ENCODE results near the gene MAPK12. TPM values are rescaled to one million over a fixed set of nuclear protein-coding genes. Genes with fewer than 3 reads are reported as not detected.
"Not testable (repeated sequence)": the region's sequence is repeated elsewhere in the genome, so short reads cannot be mapped to it uniquely, and the experiment has no call there.

MAPK12 gene
- total and polyA plus RNA-seq, 4 donors = 13.2 to 57.6 (median 25.4) TPM

- DNase-seq (ENCODE audit: low read depth in 4 of 6, low spot score in 6 of 6) = no peak
- 57% methylated on average over 6 of the region's 7 CpGs for WGBS (ENCODE audit: insufficient coverage)
- Histone ChIP-seq H3K27me3 (ENCODE audit: control insufficient read depth, insufficient read depth, low read length) (no peaks in the 10 kb centered on the region), H3K36me3 (ENCODE audit: control insufficient read depth, insufficient read depth, low read length) (peaks cover 58% of the 10 kb centered on the region), H3K4me3 (ENCODE audit: low read depth, low read length) (no peak overlapping the region), H3K9me3 (ENCODE audit: control insufficient read depth, insufficient read depth, low read length) (no peaks in the 10 kb centered on the region), H3K4me1 (ENCODE audit: control insufficient read depth, insufficient read depth, low read length) (peaks cover 42% of the 10 kb centered on the region), H3K27ac (ENCODE audit: low read depth, low read length) (no peak overlapping the region)
Observed at GRCh38 chr22:50274771-50275170, 13.3 kb upstream of the MAPK12 start.

DNA sequence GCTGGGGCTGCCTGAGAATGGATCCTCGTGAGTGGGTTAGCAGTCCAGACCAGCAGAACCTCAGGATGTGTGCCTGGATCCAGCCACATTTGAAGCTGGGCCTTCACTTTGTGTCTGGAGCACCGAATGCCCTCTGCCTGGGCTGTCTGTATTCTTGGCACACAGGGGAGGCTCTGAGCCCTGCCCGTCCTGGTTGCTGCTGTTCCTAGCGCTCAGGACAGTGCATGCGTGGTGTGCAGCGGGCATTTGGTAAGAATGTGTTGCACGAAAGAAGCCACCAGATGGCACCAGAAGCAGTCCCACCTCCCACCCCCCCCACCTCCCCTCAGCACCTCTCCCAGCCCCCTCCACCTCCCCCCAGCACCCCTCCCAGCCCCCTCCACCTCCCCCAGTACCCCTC lies 12.8 kb upstream of the MAPK12 start:
- DNase-seq (ENCODE audit: low read depth in 4 of 6, low spot score in 6 of 6) = peak in 2 of 6 donors; percentile 85 to 88
- Histone ChIP-seq H3K4me3 (ENCODE audit: low read depth, low read length) (no peak overlapping the region), H3K27ac (ENCODE audit: low read depth, low read length) (no peak overlapping the region), H3K4me1 (ENCODE audit: control insufficient read depth, insufficient read depth, low read length) (peaks cover 47% of the 10 kb centered on the region), H3K9me3 (ENCODE audit: control insufficient read depth, insufficient read depth, low read length) (no peaks in the 10 kb centered on the region), H3K36me3 (ENCODE audit: control insufficient read depth, insufficient read depth, low read length) (peaks cover 54% of the 10 kb centered on the region), H3K27me3 (ENCODE audit: control insufficient read depth, insufficient read depth, low read length) (no peaks in the 10 kb centered on the region)
- 40% methylated on average over 2 of the region's 7 CpGs for WGBS (ENCODE audit: insufficient coverage)

GRCh38 chr22:50273781-50274180 lies 12.3 kb upstream of the MAPK12 start:
- H3K4me3 ChIP-seq (ENCODE audit: low read depth, low read length); H3K27ac ChIP-seq (ENCODE audit: low read depth, low read length); DNase-seq (ENCODE audit: low read depth in 4 of 6, low spot score in 6 of 6); H3K9me3 ChIP-seq (ENCODE audit: control insufficient read depth, insufficient read depth, low read length); H3K27me3 ChIP-seq (ENCODE audit: control insufficient read depth, insufficient read depth, low read length): not testable (repeated sequence)
- peaks cover 49% of the 10 kb centered on the region for H3K36me3 ChIP-seq (ENCODE audit: control insufficient read depth, insufficient read depth, low read length)
- 94% methylated on average over 3 of the region's 10 CpGs for WGBS (ENCODE audit: insufficient coverage)
- peaks cover 52% of the 10 kb centered on the region for H3K4me1 ChIP-seq (ENCODE audit: control insufficient read depth, insufficient read depth, low read length)

DNA sequence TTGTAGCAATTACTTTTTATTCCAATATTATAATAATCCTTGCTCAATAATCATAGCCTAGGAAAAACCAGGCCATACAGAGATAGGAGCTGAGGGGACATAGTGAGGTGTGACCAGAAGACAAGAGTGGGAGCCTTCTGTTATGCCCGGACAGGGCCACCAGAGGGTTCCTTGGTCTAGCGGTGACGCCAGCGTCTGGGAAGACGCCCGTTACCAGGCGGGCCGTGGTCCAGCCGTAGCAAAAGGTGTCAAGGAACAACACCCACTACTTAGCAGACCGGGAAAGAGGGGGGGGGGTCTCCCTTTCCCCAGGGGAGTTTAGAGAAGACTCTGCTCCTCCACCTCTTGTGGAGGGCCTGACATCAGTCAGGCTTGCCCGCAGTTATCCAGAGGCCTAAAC lies 11.9 kb upstream of the MAPK12 start:
- not testable (repeated sequence) for H3K27me3 ChIP-seq (ENCODE audit: control insufficient read depth, insufficient read depth, low read length); H3K9me3 ChIP-seq (ENCODE audit: control insufficient read depth, insufficient read depth, low read length); H3K4me3 ChIP-seq (ENCODE audit: low read depth, low read length); H3K27ac ChIP-seq (ENCODE audit: low read depth, low read length)
- H3K4me1 ChIP-seq (ENCODE audit: control insufficient read depth, insufficient read depth, low read length) = peaks cover 57% of the 10 kb centered on the region
- H3K36me3 ChIP-seq (ENCODE audit: control insufficient read depth, insufficient read depth, low read length) = peaks cover 47% of the 10 kb centered on the region
- no CpG with 5 or more reads among the region's 11 CpGs for WGBS (ENCODE audit: insufficient coverage)
- DNase-seq (ENCODE audit: low read depth in 4 of 6, low spot score in 6 of 6) = peak in 1 of 6 donors; percentile 7

GRCh38 chr22:50272044-50272802 lies 10.7 kb upstream of the MAPK12 start:
- H3K4me3 ChIP-seq (ENCODE audit: low read depth, low read length) = no peak overlapping the region
- H3K36me3 ChIP-seq (ENCODE audit: control insufficient read depth, insufficient read depth, low read length) = peaks cover 38% of the 10 kb centered on the region
- H3K27ac ChIP-seq (ENCODE audit: low read depth, low read length) = peak overlapping the region; percentile 67
- no peaks in the 10 kb centered on the region for H3K9me3 ChIP-seq (ENCODE audit: control insufficient read depth, insufficient read depth, low read length)
- 35% methylated on average over 20 of the region's 26 CpGs for WGBS (ENCODE audit: insufficient coverage)
- DNase-seq (ENCODE audit: low read depth in 4 of 6, low spot score in 6 of 6) = peak in 1 of 6 donors; percentile 18
- H3K27me3 ChIP-seq (ENCODE audit: control insufficient read depth, insufficient read depth, low read length) = no peaks in the 10 kb centered on the region
- peaks cover 65% of the 10 kb centered on the region for H3K4me1 ChIP-seq (ENCODE audit: control insufficient read depth, insufficient read depth, low read length)

DNA sequence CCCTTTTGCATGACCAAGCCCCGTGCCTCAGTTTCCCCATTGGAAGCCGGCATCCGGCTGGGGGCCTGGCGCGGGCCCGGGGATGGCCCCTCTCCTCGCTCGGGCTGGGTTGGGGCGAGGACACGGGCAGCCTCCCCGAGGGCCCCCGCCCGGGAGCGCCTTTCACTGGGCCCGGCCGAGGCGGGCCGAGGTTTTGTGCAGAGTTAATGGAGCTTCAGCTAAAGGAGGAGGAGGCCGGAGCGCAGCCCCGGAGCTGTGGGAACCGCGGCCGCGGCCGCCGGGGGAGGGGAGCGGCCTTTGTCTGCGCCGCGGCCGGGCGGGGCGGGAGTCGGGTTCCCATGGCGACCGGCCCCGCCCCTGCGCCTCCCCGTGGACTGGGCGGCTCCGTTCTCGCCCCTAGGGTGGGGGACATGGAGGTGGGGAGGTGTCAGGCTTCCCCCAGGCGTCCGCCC lies 10.1 kb upstream of the MAPK12 start:
- H3K36me3 ChIP-seq (ENCODE audit: control insufficient read depth, insufficient read depth, low read length) = peaks cover 38% of the 10 kb centered on the region
- H3K27me3 ChIP-seq (ENCODE audit: control insufficient read depth, insufficient read depth, low read length) = no peaks in the 10 kb centered on the region
- DNase-seq (ENCODE audit: low read depth in 4 of 6, low spot score in 6 of 6) = peak in 2 of 6 donors; percentile 87 to 90
- H3K4me3 ChIP-seq (ENCODE audit: low read depth, low read length) = peak overlapping the region; percentile 26
- H3K9me3 ChIP-seq (ENCODE audit: control insufficient read depth, insufficient read depth, low read length) = no peaks in the 10 kb centered on the region
- peaks cover 71% of the 10 kb centered on the region for H3K4me1 ChIP-seq (ENCODE audit: control insufficient read depth, insufficient read depth, low read length)
- under 1% methylated on average over 33 of the region's 45 CpGs for WGBS (ENCODE audit: insufficient coverage)
- H3K27ac ChIP-seq (ENCODE audit: low read depth, low read length) = no peak overlapping the region

- H3K27me3 ChIP-seq (ENCODE audit: control insufficient read depth, insufficient read depth, low read length) = no peaks in the 10 kb centered on the region
- peak overlapping the region; percentile 53 for H3K27ac ChIP-seq (ENCODE audit: low read depth, low read length)
- DNase-seq (ENCODE audit: low read depth in 4 of 6, low spot score in 6 of 6) = peak in 2 of 6 donors; percentile 8 to 69
- WGBS (ENCODE audit: insufficient coverage) = 1% methylated on average over 51 of the region's 53 CpGs
- H3K4me1 ChIP-seq (ENCODE audit: control insufficient read depth, insufficient read depth, low read length) = peaks cover 74% of the 10 kb centered on the region
- peaks cover 38% of the 10 kb centered on the region for H3K36me3 ChIP-seq (ENCODE audit: control insufficient read depth, insufficient read depth, low read length)
- no peaks in the 10 kb centered on the region for H3K9me3 ChIP-seq (ENCODE audit: control insufficient read depth, insufficient read depth, low read length)
- H3K4me3 ChIP-seq (ENCODE audit: low read depth, low read length) = peak overlapping the region; percentile 49
Observed at GRCh38 chr22:50270666-50271394, 9.3 kb upstream of the MAPK12 start.

DNA sequence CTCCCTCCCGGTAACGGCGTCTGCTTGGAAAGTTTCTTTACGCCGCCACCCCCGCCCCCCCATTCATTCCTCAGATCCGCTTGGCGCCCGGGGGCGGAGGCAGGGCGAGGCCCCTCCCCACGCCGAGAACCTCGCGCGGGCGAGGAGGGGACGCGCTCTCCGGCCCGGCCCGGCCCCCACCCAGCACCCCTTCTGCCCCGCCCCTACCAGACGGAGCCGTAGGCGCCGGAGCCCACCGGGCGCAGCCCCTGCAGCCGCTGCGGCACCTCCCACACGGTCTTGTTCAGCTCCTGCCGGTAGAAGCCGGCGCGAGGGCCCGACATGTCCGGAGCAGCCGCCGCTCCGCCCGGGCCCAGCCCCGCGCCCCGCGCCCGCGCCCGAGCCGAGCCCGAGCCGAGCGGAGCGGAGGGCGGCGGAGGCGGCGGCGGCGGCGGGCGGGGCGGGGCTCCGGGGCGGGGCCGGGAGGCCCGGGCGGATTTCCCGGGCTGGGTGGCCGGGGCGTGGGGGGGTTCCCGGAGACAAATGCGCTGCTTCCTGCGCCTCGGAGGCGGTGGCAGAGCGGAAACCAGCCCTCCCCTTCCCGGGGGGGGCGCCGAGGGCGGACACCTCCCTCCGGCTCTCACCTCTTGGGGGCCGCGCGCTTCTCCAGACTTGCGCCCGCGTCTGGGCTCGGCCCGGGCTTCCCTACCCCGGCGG lies 8.6 kb upstream of the MAPK12 start, which contains the start of gene MAPK11:
MAPK11 (minus strand) TSS at position 411 of the 696 bp plus-strand sequence; CDS start at position 323, 88 bp downstream.
- Histone ChIP-seq H3K4me3 (ENCODE audit: low read depth, low read length) (peak within 1 kb of the TSS; percentile 49), H3K9me3 (ENCODE audit: control insufficient read depth, insufficient read depth, low read length) (no peaks in the 10 kb centered on the region), H3K27ac (ENCODE audit: low read depth, low read length) (peak within 1 kb of the TSS; percentile 67), H3K27me3 (ENCODE audit: control insufficient read depth, insufficient read depth, low read length) (no peaks in the 10 kb centered on the region), H3K4me1 (ENCODE audit: control insufficient read depth, insufficient read depth, low read length) (peaks cover 71% of the 10 kb centered on the region), H3K36me3 (ENCODE audit: control insufficient read depth, insufficient read depth, low read length) (peaks cover 38% of the 10 kb centered on the region)
- peak in 2 of 6 donors; percentile 77 for DNase-seq (ENCODE audit: low read depth in 4 of 6, low spot score in 6 of 6)
- WGBS (ENCODE audit: insufficient coverage) = under 1% methylated on average over 88 of the region's 92 CpGs

DNA sequence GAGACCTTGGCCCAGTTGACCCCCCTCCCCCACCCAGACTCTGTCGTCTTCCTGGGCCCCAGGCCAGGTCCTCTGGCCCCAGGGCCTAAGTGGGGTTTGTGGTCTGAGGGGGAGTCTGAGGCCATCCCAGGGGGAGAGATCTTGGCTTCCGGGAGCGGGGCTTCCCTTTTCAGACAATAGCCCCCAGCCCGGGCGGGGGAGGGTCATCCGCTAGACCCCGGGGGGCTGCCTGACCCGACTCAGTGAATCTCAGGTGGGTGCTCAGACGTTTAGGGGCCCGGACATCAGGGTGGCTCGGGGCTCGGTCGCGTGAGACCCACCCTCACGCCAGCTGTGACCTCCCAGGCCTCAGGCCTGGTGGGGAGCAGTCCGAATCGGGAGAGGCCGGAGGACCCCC lies 8.1 kb upstream of the MAPK12 start:
- peaks cover 39% of the 10 kb centered on the region for H3K36me3 ChIP-seq (ENCODE audit: control insufficient read depth, insufficient read depth, low read length)
- 6% methylated on average over 17 of the region's 18 CpGs for WGBS (ENCODE audit: insufficient coverage)
- peak overlapping the region; percentile 31 for H3K4me3 ChIP-seq (ENCODE audit: low read depth, low read length)
- H3K4me1 ChIP-seq (ENCODE audit: control insufficient read depth, insufficient read depth, low read length) = peaks cover 67% of the 10 kb centered on the region
- H3K9me3 ChIP-seq (ENCODE audit: control insufficient read depth, insufficient read depth, low read length) = no peaks in the 10 kb centered on the region
- peak in 2 of 6 donors; percentile 10 to 41 for DNase-seq (ENCODE audit: low read depth in 4 of 6, low spot score in 6 of 6)
- peak overlapping the region; percentile 67 for H3K27ac ChIP-seq (ENCODE audit: low read depth, low read length)
- H3K27me3 ChIP-seq (ENCODE audit: control insufficient read depth, insufficient read depth, low read length) = no peaks in the 10 kb centered on the region
